Psoas muscle (tissue), 8 donors: ENCODE measurements around the gene CREB3L1. TPM values are rescaled to one million over a fixed set of nuclear protein-coding genes. Genes with fewer than 3 reads are reported as not detected.
A peak's percentile ranks its signal among the peaks of the same experiment; 100 is the strongest.

ENCODE experiments used
- ATAC-seq, 4 donors: fragments of 200-7000 bp; cut with Tn5 transposase; one replicate each; pipeline ENCODE4 v1.9.1; 2020; ENCODE audit warnings: moderate library complexity in 3 of 4, mild to moderate bottlenecking in 2 of 4
- DNase-seq, 2 donors: peaks; one replicate each; pipeline ENCODE4 v3.0.0-alpha.2; 2020
- H3K27ac ChIP-seq: fragments of 200-600 bp; one replicate; pipeline ENCODE4 v1.8.0; 2022
- H3K27me3 ChIP-seq, 3 donors: fragments of 200-600 bp in 1 of 3; one replicate each; pipeline versions ENCODE4 v1.6.1 to v1.8.0; 2013 to 2022; ENCODE audit warnings: low read length in 2 of 3, mild to moderate bottlenecking in 2 of 3, moderate library complexity in 1 of 3; ENCODE audit not compliant: insufficient read depth in 3 of 3
- H3K36me3 ChIP-seq, 2 donors: fragments of 200-600 bp in 1 of 2; one replicate each; pipeline versions ENCODE4 v1.6.1 to v1.8.0; 2013 to 2022; ENCODE audit warnings: low read depth in 1 of 2, mild to moderate bottlenecking in 1 of 2, moderate library complexity in 1 of 2; ENCODE audit not compliant: insufficient read depth in 1 of 2
- H3K4me1 ChIP-seq: fragments of 200-600 bp; one replicate; pipeline ENCODE4 v1.8.0; 2022
- H3K4me3 ChIP-seq: fragments of 200-600 bp; one replicate; pipeline ENCODE4 v1.8.0; 2022; ENCODE audit warnings: mild to moderate bottlenecking
- H3K9me3 ChIP-seq: fragments of 200-600 bp; one replicate; pipeline ENCODE4 v1.8.0; 2022
- WGBS, 3 donors: extraction: QIAGEN DNeasy Blood & Tissue Kit; methylation state at CpG; one replicate each; pipeline versions ENCODE4 v1.1.6 to v1.1.7; 2013; 5-methylcytosine and 5-hydroxymethylcytosine counted together
- intact Hi-C, 2 donors: fragments of 100-400 bp; cut with DNase I; formaldehyde crosslinking; loops; one replicate each; pipeline versions ENCODE4 v1.11.0 to v1.14.2; 2022
- polyA plus RNA-seq, 3 donors: library from polyadenylated mRNA; stranded (reverse); fragments of 200-250 nt; gene quantifications; one replicate each; pipeline ENCODE4 v1.2.3, GENCODE V29; 2013
- total RNA-seq, 4 donors: library from RNA; stranded (reverse); fragmentation: NEBNext Ultra II Directional in 2 of 4; extraction: Animal tissue kit (Norgen Biotek cat#: 25700) in 2 of 4; gene quantifications; one replicate each; pipeline versions ENCODE4 v1.2.1 to v1.2.4, GENCODE V29; 2021 to 2023
- TF ChIP-seq, protein P1 (sequence below): fragments of 200-600 bp; IDR thresholded peaks from one replicate; pipeline ENCODE4 v1.8.0; 2022; ENCODE audit warnings: antibody characterized with exemption
- donor health status: healthy with polysubstance abuse.
- donor health status: DM: no; HTN: no; CAD: no; lungs with moderate emphysema.
- donor health status: Bipolar disorder and iron deficiency.
- donor health status: healthy.
- donor health status: DM: yes; HTN: yes; CAD: no.
- donor health status: DM: no; HTN: no; CAD: no.
- donor health status: DM: no; HTN: no; CAD: no.
- donor health status: DM: yes; HTN: yes; CAD: no.

Gene CREB3L1
- total and polyA plus RNA-seq, 7 donors, result 1.4 to 6.9 (median 2.2) TPM

DNA sequence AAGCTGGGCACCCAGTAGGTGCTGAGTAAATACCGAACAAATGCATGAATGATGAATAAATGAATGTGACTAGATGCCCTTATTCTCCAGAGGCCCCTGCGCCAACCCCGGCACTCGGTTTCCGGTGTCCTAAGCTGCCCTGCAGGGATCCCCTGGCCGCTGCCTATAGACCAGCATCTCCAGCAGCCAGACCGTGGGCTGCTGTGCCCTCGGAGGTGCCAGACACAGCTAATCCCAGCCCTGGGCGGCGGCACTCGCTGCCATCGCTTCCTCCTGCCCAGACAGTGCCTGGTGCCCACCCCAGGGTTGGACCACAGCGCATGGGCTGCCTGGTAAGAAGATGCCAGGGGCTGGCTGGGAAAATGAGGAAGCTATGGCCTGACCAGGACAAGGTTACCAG is 15.6 kb downstream of the CREB3L1 start:
- WGBS, 3 donors, result 80 to 86% (median 82%) methylated on average over 13 of the region's 13 CpGs
- Histone ChIP-seq H3K9me3 (no peaks in the 10 kb centered on the region), H3K27ac (no peak overlapping the region), H3K4me3 (no peak overlapping the region), H3K27me3 (no peaks in the 10 kb centered on the region), H3K36me3 (no peaks in the 10 kb centered on the region), H3K4me1 (peaks cover 12% of the 10 kb centered on the region)
- ATAC-seq (no peak), DNase-seq (no peak)
- intact Hi-C loops, result no loop called here
- TF ChIP-seq, protein P1, sequence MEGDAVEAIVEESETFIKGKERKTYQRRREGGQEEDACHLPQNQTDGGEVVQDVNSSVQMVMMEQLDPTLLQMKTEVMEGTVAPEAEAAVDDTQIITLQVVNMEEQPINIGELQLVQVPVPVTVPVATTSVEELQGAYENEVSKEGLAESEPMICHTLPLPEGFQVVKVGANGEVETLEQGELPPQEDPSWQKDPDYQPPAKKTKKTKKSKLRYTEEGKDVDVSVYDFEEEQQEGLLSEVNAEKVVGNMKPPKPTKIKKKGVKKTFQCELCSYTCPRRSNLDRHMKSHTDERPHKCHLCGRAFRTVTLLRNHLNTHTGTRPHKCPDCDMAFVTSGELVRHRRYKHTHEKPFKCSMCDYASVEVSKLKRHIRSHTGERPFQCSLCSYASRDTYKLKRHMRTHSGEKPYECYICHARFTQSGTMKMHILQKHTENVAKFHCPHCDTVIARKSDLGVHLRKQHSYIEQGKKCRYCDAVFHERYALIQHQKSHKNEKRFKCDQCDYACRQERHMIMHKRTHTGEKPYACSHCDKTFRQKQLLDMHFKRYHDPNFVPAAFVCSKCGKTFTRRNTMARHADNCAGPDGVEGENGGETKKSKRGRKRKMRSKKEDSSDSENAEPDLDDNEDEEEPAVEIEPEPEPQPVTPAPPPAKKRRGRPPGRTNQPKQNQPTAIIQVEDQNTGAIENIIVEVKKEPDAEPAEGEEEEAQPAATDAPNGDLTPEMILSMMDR, result no peak

DNA sequence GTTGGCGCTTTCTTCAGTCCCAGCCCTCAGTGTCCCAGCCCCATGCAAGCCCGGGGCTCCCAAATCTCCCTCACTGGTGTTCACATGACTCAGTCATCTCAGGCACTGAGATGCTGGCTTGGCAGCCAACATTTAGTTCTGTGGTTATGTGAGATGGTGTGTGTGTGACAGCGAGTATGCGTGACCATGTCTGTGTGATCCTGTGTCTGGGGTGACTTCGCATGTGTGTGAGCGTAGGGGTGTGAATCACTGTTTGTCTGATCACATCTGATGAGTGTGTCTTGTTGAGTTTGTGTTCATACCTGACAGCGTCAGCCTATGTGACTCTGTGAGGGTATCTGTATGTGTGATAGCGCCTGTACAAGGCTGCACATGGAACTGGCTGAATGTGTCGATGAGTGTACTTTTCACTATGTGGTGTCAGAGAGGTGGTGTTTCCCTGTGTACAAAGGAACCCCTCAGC is 16.2 kb downstream of the CREB3L1 start:
- Histone ChIP-seq H3K27ac (no peak overlapping the region), H3K9me3 (no peaks in the 10 kb centered on the region), H3K4me3 (no peak overlapping the region), H3K36me3 (no peaks in the 10 kb centered on the region), H3K4me1 (peaks cover 12% of the 10 kb centered on the region), H3K27me3 (no peaks in the 10 kb centered on the region)
- intact Hi-C loops, result no loop called here
- DNase-seq, result no peak
- TF ChIP-seq, protein P1, result no peak
- WGBS, 3 donors, result 87 to 88% (median 87%) methylated on average over 9 of the region's 9 CpGs
- no peak for ATAC-seq

DNA sequence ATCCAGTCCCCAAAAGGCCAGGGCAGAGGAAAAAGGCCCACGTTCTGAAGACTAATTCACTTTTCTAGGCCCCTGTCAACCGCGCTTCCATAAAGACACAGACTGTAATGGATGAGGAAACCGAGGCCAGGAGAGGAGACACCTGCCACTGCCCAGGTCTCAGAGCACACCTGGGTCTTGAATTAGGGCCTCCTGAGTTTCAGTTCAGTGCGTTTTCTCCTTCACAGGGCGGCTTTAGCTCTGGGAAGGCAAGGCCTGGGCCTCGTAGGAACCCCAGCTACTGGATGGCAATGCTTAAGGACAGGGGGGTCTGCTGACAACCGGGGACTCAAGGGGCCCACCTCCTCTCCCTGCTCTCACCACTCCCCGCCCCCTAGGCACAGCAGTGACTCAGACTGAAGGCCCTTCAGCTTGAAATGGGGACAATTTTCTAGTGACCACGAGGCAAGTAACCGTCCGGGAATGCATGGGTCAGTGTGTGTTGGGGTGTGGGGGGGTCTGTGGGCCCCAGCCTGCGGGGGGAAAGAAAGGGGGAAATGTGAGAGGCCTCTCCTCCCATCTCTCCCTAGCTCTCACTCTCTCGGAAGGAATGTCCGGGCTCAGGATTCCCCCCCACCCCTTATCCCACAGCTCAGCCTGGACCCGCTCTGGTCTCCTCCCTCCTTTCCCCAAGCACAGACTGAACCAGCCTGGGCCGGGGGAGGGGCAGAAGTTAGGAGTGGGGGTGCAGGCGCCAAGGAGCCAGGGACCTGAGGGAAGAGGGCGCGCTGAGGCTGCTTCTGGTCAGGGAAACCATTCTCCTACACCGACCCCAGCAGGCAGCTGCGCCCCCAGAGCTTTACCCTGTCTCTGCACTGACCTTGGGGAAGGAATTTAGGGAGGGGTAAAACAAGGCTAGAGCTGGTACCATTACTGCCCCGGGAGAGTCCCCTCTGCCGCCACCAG is 17.2 kb downstream of the CREB3L1 start:
- Histone ChIP-seq H3K4me3 (peak overlapping the region; percentile 75), H3K9me3 (no peaks in the 10 kb centered on the region), H3K27ac (no peak overlapping the region), H3K36me3 (no peaks in the 10 kb centered on the region), H3K4me1 (peaks cover 12% of the 10 kb centered on the region), H3K27me3 (no peaks in the 10 kb centered on the region)
- DNase-seq (peak in 1 of 2 donors; percentile 38), ATAC-seq (peak in 2 of 4 donors; percentile 13 to 20)
- TF ChIP-seq, protein P1, result no peak
- 59 to 71% (median 62%) methylated on average over 23 to 24 of the region's 24 CpGs for WGBS, 3 donors
- intact Hi-C loops, result no loop called here

DNA sequence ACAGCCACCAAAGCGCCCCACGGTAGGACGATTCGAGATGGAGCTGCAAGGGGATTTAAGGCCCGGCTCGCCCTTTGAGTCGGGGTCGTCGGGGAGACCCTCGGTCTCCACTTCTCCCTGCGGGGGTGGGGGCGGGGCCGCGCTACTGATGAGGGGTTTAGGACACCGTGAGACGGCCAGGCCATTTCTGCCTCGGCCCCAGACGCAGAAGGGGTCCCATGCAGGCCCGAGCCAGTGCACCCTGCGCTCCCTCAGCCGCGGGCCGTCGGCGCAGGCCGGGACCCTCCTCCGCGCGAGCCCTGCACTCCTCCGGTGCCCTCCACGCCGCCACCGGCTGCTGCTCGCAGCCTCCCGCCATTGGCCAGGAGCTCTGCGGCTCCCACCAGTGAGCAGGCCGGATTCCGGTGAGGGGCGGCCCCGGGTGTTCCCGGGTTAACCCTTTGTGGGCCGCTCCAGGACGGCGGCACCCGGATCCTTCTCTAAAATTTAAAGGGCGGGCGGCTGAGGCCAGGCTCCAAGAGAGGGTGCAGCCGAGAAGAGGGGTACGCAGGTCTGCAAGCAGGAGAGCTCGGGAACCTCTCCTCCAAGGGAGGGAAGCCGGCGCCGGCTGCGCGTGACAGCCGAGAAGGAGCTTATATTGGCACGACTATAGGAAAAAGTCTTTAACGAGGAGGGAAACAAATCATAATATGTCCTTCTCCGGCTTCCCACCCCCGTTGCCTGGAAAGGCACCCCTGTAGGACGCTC is 18.0 kb downstream of the CREB3L1 start:
- intact Hi-C loops, result no loop called here
- WGBS, 3 donors, result 1 to 2% (median 1%) methylated on average over 46 to 61 of the region's 61 CpGs
- ATAC-seq (peak; percentile 91 to 96 (median 94)), DNase-seq (peak; percentile 81 to 89)
- H3K27me3 ChIP-seq, result no peaks in the 10 kb centered on the region
- TF ChIP-seq, protein P1, result no peak
- H3K4me3 ChIP-seq, result peak overlapping the region; percentile 75
- no peaks in the 10 kb centered on the region for H3K9me3 ChIP-seq
- no peak overlapping the region for H3K27ac ChIP-seq
- H3K36me3 ChIP-seq, result no peaks in the 10 kb centered on the region
- peaks cover 12% of the 10 kb centered on the region for H3K4me1 ChIP-seq
